CD14-positive monocyte (primary cell): Measurements from ENCODE around the gene PACRGL. TPM values are rescaled to one million over a fixed set of nuclear protein-coding genes. Genes with fewer than 3 reads are reported as not detected.
A peak's percentile ranks its signal among the peaks of the same experiment; 100 is the strongest.

Experiments
- DNase-seq, 3 donors: peaks; one replicate each; pipeline ENCODE4 v3.0.0-alpha.2; 2011 to 2022
- H2AFZ ChIP-seq: 2 replicates; pipeline ENCODE4 v1.6.0; 2012; ENCODE audit warnings: mild to moderate bottlenecking, low read depth, low read length, inconsistent platforms; ENCODE audit not compliant: insufficient read depth, poor library complexity, severe bottlenecking
- H3K27ac ChIP-seq, 2 donors: 1 replicate in 1 of 2; 2 replicates in 1 of 2; pipeline ENCODE4 v1.5.1; 2012 to 2013; ENCODE audit warnings: low read length in 2 of 2, control low read depth in 1 of 2, inconsistent platforms in 1 of 2, low read depth in 1 of 2, mild to moderate bottlenecking in 1 of 2
- H3K27me3 ChIP-seq, 2 donors: one replicate each; pipeline versions ENCODE4 v1.6.0 to v1.6.1; 2011 to 2013; ENCODE audit warnings: low read length in 2 of 2; ENCODE audit not compliant: control insufficient read depth in 2 of 2, insufficient read depth in 2 of 2
- H3K36me3 ChIP-seq, 2 donors: replicated peaks in 1 of 2; 1 replicate in 1 of 2; 2 replicates in 1 of 2; pipeline versions ENCODE4 v1.5.1 to v1.6.1; 2012 to 2013; ENCODE audit warnings: low read length in 2 of 2, control low read depth in 1 of 2, inconsistent platforms in 1 of 2, mild to moderate bottlenecking in 1 of 2; ENCODE audit not compliant: insufficient read depth in 2 of 2, control insufficient read depth in 1 of 2
- H3K4me1 ChIP-seq, 2 donors: 1 replicate in 1 of 2; 2 replicates in 1 of 2; pipeline versions ENCODE4 v1.5.1 to v1.6.1; 2012 to 2013; ENCODE audit warnings: low read length in 2 of 2, control low read depth in 1 of 2, inconsistent platforms in 1 of 2, mild to moderate bottlenecking in 1 of 2, moderate library complexity in 1 of 2; ENCODE audit not compliant: insufficient read depth in 2 of 2, control insufficient read depth in 1 of 2
- H3K4me2 ChIP-seq: replicated peaks from 2 replicates; pipeline ENCODE3; 2012; ENCODE audit warnings: low read length, moderate library complexity, mild to moderate bottlenecking; ENCODE audit not compliant: poor library complexity, severe bottlenecking; ENCODE audit errors: extremely low read depth
- H3K4me3 ChIP-seq, 3 experiments: fragments of 200-600 bp in 1 of 3; sonication (generic) in 1 of 3; replicated peaks in 1 of 3; 1 replicate in 2 of 3; 2 replicates in 1 of 3; pipeline ENCODE4 v1.5.1; 2011 to 2013; ENCODE audit warnings: low read length in 3 of 3, mild to moderate bottlenecking in 3 of 3, control low read depth in 2 of 3, low read depth in 2 of 3, inconsistent platforms in 1 of 3, moderate library complexity in 1 of 3
- H3K79me2 ChIP-seq: 2 replicates; pipeline ENCODE4 v1.6.0; 2012; ENCODE audit warnings: mild to moderate bottlenecking, control low read depth, inconsistent platforms, low read length, moderate library complexity; ENCODE audit not compliant: insufficient read depth
- H3K9ac ChIP-seq: 2 replicates; pipeline ENCODE4 v1.6.0; 2017; ENCODE audit warnings: low read length, mild to moderate bottlenecking; ENCODE audit not compliant: insufficient read depth, poor library complexity, severe bottlenecking
- H3K9me3 ChIP-seq, 2 donors: replicated peaks in 1 of 2; 1 replicate in 1 of 2; 2 replicates in 1 of 2; pipeline versions ENCODE4 v1.5.1 to v1.6.1; 2012 to 2013; ENCODE audit warnings: low read length in 2 of 2, control low read depth in 1 of 2; ENCODE audit not compliant: control insufficient read depth in 1 of 2, insufficient read depth in 1 of 2
- H4K20me1 ChIP-seq: 2 replicates; pipeline ENCODE4 v1.6.0; 2012; ENCODE audit warnings: mild to moderate bottlenecking, low read length, control low read depth, moderate library complexity; ENCODE audit not compliant: insufficient read depth
- H3K27ac Mint-ChIP-seq, 7 donors: one replicate each; pipeline ENCODE4 v1.8.0; 2020; ENCODE audit warnings: mild to moderate bottlenecking in 7 of 7, mixed read lengths in 7 of 7, moderate library complexity in 6 of 7, inconsistent platforms in 2 of 7
- H3K27me3 Mint-ChIP-seq, 3 donors: one replicate each; pipeline ENCODE4 v1.8.0; 2021 to 2022; ENCODE audit warnings: low read depth in 3 of 3, mild to moderate bottlenecking in 3 of 3, mixed read lengths in 3 of 3, moderate library complexity in 3 of 3, inconsistent platforms in 1 of 3
- H3K36me3 Mint-ChIP-seq, 2 donors: one replicate each; pipeline ENCODE4 v1.8.0; 2020; ENCODE audit warnings: mixed read lengths in 2 of 2, inconsistent platforms in 1 of 2, mild to moderate bottlenecking in 1 of 2
- H3K4me1 Mint-ChIP-seq: one replicate; pipeline ENCODE4 v1.8.0; 2020; ENCODE audit warnings: mild to moderate bottlenecking, mixed read lengths
- H3K4me3 Mint-ChIP-seq, 2 donors: one replicate each; pipeline ENCODE4 v1.8.0; 2020; ENCODE audit warnings: mild to moderate bottlenecking in 2 of 2, mixed read lengths in 2 of 2, moderate library complexity in 1 of 2
- H3K9me3 Mint-ChIP-seq, 7 donors: one replicate each; pipeline ENCODE4 v1.8.0; 2020 to 2022; ENCODE audit warnings: mixed read lengths in 7 of 7, mild to moderate bottlenecking in 6 of 7, moderate library complexity in 6 of 7, inconsistent platforms in 2 of 7
- WGBS: methylation state at CpG from one replicate; pipeline ENCODE4 v1.1.5; 2013; ENCODE audit warnings: missing lambda C conversion rate; ENCODE audit not compliant: insufficient coverage; 5-methylcytosine and 5-hydroxymethylcytosine counted together
- intact Hi-C, 2 donors: fragments of 100-400 bp; cut with micrococcal nuclease; formaldehyde crosslinking; loops; one replicate each; pipeline versions ENCODE4 v1.15.0 to v1.15.1; 2023
- polyA plus RNA-seq, 3 donors: library from polyadenylated mRNA; depleted of rRNA in 1 of 3; unstranded in 2 of 3; stranded (reverse) in 1 of 3; fragments of 300-500 nt in 2 of 3; fragments of >200 nt in 1 of 3; fragmentation: Illumina TruSeq in 2 of 3; gene quantifications; 1 replicate in 2 of 3; 2 replicates in 1 of 3; pipeline ENCODE4 v1.2.3, GENCODE V29; 2012 to 2021
- TF ChIP-seq, protein P1 (sequence below): fragments of 200-600 bp; IDR thresholded peaks from one replicate; pipeline ENCODE4 v1.8.0; 2022; ENCODE audit warnings: antibody characterized with exemption, mild to moderate bottlenecking

The PACRGL gene
- polyA plus RNA-seq, 3 donors: 6.1 to 7.9 (median 7.4) TPM

DNA sequence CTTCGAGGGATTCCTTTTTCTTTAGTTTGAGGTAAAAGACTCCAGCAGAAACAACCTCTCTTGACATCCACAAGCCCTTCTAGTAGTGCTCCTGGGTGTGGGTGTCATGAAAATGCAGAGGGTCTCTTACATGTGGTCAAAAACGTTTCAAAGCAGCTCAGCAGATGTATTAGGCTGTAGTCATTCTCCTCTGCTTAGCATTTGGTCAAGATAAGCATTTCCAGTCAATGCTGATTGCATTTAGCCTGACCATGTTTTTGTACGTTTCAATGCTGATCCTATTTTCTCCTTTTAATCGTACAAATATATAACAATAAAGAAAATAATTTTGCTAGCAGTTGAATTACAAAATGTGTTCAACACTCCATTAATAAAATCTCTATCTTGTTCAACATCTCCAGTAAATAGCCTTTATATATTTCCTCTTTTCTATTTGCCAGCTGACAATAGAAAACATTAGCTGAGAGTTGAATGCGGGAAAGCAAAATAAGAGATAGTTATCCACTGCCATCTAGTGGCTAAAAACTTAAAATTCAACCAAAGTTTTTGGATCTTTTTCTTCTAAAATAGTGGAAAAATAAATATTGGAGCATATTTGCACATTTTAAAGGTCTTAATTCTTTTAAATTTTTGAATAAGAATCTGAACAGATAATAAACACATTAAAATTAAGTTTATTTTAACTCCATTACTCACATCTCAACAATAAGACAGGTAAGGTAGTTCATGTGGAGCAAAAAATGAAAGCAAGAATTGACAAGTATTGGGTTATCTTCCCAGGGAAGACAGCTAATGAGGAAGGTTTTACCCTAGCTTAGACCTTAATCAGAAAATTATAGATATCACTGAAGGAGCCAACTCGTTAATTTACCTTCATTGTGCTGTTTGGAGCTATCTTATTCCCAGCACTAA lies 15.2 kb upstream of the PACRGL start:
- H3K9ac ChIP-seq: no peak overlapping the region
- TF ChIP-seq, protein P1, sequence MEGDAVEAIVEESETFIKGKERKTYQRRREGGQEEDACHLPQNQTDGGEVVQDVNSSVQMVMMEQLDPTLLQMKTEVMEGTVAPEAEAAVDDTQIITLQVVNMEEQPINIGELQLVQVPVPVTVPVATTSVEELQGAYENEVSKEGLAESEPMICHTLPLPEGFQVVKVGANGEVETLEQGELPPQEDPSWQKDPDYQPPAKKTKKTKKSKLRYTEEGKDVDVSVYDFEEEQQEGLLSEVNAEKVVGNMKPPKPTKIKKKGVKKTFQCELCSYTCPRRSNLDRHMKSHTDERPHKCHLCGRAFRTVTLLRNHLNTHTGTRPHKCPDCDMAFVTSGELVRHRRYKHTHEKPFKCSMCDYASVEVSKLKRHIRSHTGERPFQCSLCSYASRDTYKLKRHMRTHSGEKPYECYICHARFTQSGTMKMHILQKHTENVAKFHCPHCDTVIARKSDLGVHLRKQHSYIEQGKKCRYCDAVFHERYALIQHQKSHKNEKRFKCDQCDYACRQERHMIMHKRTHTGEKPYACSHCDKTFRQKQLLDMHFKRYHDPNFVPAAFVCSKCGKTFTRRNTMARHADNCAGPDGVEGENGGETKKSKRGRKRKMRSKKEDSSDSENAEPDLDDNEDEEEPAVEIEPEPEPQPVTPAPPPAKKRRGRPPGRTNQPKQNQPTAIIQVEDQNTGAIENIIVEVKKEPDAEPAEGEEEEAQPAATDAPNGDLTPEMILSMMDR: peak; percentile 81
- no peaks in the 10 kb centered on the region for H3K36me3 ChIP-seq
- H3K27me3 ChIP-seq: no peaks in the 10 kb centered on the region
- H2AFZ ChIP-seq: no peak overlapping the region
- Mint-ChIP-seq H3K36me3 (no peaks in the 10 kb centered on the region), H3K9me3 (no peaks in the 10 kb centered on the region), H3K27ac (no peak overlapping the region), H3K4me1 (no peaks in the 10 kb centered on the region), H3K27me3 (peaks cover 1 to 5% (median 1%) of the 10 kb centered on the region in 3 donors), H3K4me3 (no peak overlapping the region)
- no peaks in the 10 kb centered on the region for H3K79me2 ChIP-seq
- no peak overlapping the region for H3K4me3 ChIP-seq
- H3K4me1 ChIP-seq: no peaks in the 10 kb centered on the region
- no peaks in the 10 kb centered on the region for H4K20me1 ChIP-seq
- WGBS: 0% methylated on average over 1 of the region's 6 CpGs
- H3K27ac ChIP-seq: no peak overlapping the region
- intact Hi-C loops: loop anchor here (5.0 to 10.0 kb wide), 2 partner anchors 268 to 1990 kb away; no protein-coding TSS in a partner anchor
- H3K4me2 ChIP-seq: no peak overlapping the region
- DNase-seq: peak; percentile 14 to 43 (median 24)
- no peaks in the 10 kb centered on the region for H3K9me3 ChIP-seq

DNA sequence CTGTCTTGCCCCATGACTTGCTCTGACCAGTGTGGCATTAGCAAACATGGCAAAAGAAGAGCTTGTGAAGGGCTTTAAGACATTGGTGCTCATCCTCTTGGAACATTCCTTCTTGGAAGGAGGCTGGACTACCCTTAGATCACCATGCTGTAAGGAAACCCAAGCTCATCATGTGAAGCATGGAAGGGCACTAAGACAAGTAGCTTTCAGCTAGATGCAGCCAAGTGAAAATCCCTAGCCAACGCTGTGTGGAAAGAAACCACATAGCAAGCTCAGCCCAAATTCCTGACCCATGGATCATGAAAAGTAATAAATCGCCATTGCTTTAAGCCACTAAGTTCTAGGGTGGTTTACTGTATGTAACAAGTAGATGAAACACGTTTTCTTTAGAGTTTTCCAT lies 12.4 kb upstream of the PACRGL start:
- Mint-ChIP-seq H3K9me3 (no peaks in the 10 kb centered on the region), H3K27ac (no peak overlapping the region), H3K4me1 (no peaks in the 10 kb centered on the region), H3K4me3 (no peak overlapping the region), H3K36me3 (no peaks in the 10 kb centered on the region), H3K27me3 (peaks cover 0 to 2% (median 1%) of the 10 kb centered on the region in 3 donors)
- H4K20me1 ChIP-seq: no peaks in the 10 kb centered on the region
- H3K4me1 ChIP-seq: no peaks in the 10 kb centered on the region
- no peak overlapping the region for H3K4me3 ChIP-seq
- no peaks in the 10 kb centered on the region for H3K79me2 ChIP-seq
- TF ChIP-seq, protein P1: no peak
- no peak overlapping the region for H3K4me2 ChIP-seq
- no CpG with 5 or more reads among the region's 3 CpGs for WGBS
- H3K36me3 ChIP-seq: no peaks in the 10 kb centered on the region
- H3K9me3 ChIP-seq: no peaks in the 10 kb centered on the region
- no peak for DNase-seq
- intact Hi-C loops: loop anchor here in 1 of 2 donors (2.0 to 10.0 kb wide), 2 partner anchors 269 to 1993 kb away; no protein-coding TSS in a partner anchor
- no peaks in the 10 kb centered on the region for H3K27me3 ChIP-seq
- no peak overlapping the region for H3K9ac ChIP-seq
- no peak overlapping the region for H2AFZ ChIP-seq
- H3K27ac ChIP-seq: no peak overlapping the region
